ENCODE results near the gene EHMT2. TPM values are rescaled to one million over a fixed set of nuclear protein-coding genes. Genes with fewer than 3 reads are reported as not detected.
A peak's percentile ranks its signal among the peaks of the same experiment; 100 is the strongest.

Gene EHMT2
- polyA plus RNA-seq, 1 donor (not counting 4 experiments of a cell fraction or from before 2014, with no cell fraction given): 17.7 TPM

DNA sequence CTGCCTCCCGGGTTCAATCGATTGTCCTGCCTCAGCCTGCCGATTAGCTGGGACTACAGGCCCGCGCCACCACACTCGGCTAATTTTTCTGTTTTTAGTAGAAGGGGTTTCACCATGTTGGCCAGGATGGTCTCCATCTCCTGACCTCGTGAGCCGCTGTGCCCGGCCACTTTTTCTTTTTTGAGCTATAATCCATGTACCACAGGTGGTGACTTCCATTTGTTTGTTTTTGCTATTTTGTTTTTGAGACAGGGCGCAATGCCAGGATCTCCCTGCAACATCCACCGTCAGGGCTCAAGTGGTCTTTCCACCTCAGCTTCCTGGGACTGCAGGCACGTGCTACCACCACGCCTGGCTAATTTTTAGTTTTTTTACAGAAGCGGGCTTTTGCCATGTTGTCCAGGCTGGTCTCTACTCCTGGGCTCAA lies 61.4 kb downstream of the EHMT2 start:
- H3K36me3 ChIP-seq (ENCODE audit: control insufficient read depth in 2 of 2, extremely low read depth in 1 of 2, insufficient read depth in 2 of 2, low read length in 2 of 2): peaks cover 23 to 37% of the 10 kb centered on the region in 2 experiments
- TF ChIP-seq EZH2 (IDR thresholded peaks at IDR 0.05; ENCODE audit: low read length) (no peak), CTCF (optimal IDR thresholded peaks at IDR 0.05 in 1 of 3, IDR thresholded peaks at IDR 0.05 in 1 of 3, conservative IDR thresholded peaks at IDR 0.05 in 1 of 3; ENCODE audit: extremely low read depth in 1 of 3, insufficient read depth in 2 of 3, low read length in 3 of 3) (no peak)
- H3K27ac ChIP-seq (ENCODE audit: control insufficient read depth, insufficient read depth, low read length): peak overlapping the region; percentile 99
- no peak for FAIRE-seq
- peak overlapping the region; percentile 95 for H3K4me2 ChIP-seq (ENCODE audit: control insufficient read depth, extremely low read depth, insufficient read depth, low read depth, low read length)
- H2AFZ ChIP-seq (ENCODE audit: control insufficient read depth, low read length): no peak overlapping the region
- dilution Hi-C loops (cut with MboI; ENCODE audit: extremely low pct_ligation_motif_present, low sequenced_read_pairs): no loop called here
- H3K4me3 ChIP-seq (ENCODE audit: control insufficient read depth in 2 of 3, extremely low read depth in 1 of 3, insufficient read depth in 2 of 3, low read depth in 1 of 3, low read length in 3 of 3): peak overlapping the region; percentile 78 to 96 (median 92)
- peaks cover 2% of the 10 kb centered on the region for H3K9me1 ChIP-seq (ENCODE audit: control insufficient read depth, extremely low read depth, insufficient read depth, low read length)
- no peaks in the 10 kb centered on the region for H3K27me3 ChIP-seq (ENCODE audit: control insufficient read depth, extremely low read depth, insufficient read depth, low read length)
- H3K79me2 ChIP-seq (ENCODE audit: control insufficient read depth, insufficient read depth, low read length): peaks cover 51% of the 10 kb centered on the region
- H3K4me1 ChIP-seq (ENCODE audit: control insufficient read depth, extremely low read depth, insufficient read depth, low read length): peaks cover 23% of the 10 kb centered on the region
- DNase-seq (ENCODE audit: low read depth, low spot score): no peak
- no peaks in the 10 kb centered on the region for H3K9me3 ChIP-seq (ENCODE audit: control insufficient read depth, low read depth, low read length)
- H4K20me1 ChIP-seq (ENCODE audit: control insufficient read depth, extremely low read depth, insufficient read depth, low read length): peaks cover 39% of the 10 kb centered on the region
- H3K9ac ChIP-seq (ENCODE audit: control insufficient read depth, extremely low read depth, insufficient read depth, low read length): peak overlapping the region; percentile 97

GRCh38 chr6:31834367-31835250 lies 62.9 kb downstream of the EHMT2 start:
- no peaks in the 10 kb centered on the region for H3K9me3 ChIP-seq (ENCODE audit: control insufficient read depth, low read depth, low read length)
- peaks cover 24% of the 10 kb centered on the region for H3K4me1 ChIP-seq (ENCODE audit: control insufficient read depth, extremely low read depth, insufficient read depth, low read length)
- peak overlapping the region; percentile 97 for H3K9ac ChIP-seq (ENCODE audit: control insufficient read depth, extremely low read depth, insufficient read depth, low read length)
- peak overlapping the region; percentile 78 to 96 (median 92) for H3K4me3 ChIP-seq (ENCODE audit: control insufficient read depth in 2 of 3, extremely low read depth in 1 of 3, insufficient read depth in 2 of 3, low read depth in 1 of 3, low read length in 3 of 3)
- dilution Hi-C loops (cut with MboI; ENCODE audit: extremely low pct_ligation_motif_present, low sequenced_read_pairs): no loop called here
- H3K9me1 ChIP-seq (ENCODE audit: control insufficient read depth, extremely low read depth, insufficient read depth, low read length): peaks cover 2% of the 10 kb centered on the region
- H3K4me2 ChIP-seq (ENCODE audit: control insufficient read depth, extremely low read depth, insufficient read depth, low read depth, low read length): peak overlapping the region; percentile 95
- peak overlapping the region; percentile 99 for H3K27ac ChIP-seq (ENCODE audit: control insufficient read depth, insufficient read depth, low read length)
- H3K79me2 ChIP-seq (ENCODE audit: control insufficient read depth, insufficient read depth, low read length): peaks cover 65% of the 10 kb centered on the region
- H3K36me3 ChIP-seq (ENCODE audit: control insufficient read depth in 2 of 2, extremely low read depth in 1 of 2, insufficient read depth in 2 of 2, low read length in 2 of 2): peaks cover 18 to 33% of the 10 kb centered on the region in 2 experiments
- H4K20me1 ChIP-seq (ENCODE audit: control insufficient read depth, extremely low read depth, insufficient read depth, low read length): peaks cover 37% of the 10 kb centered on the region
- TF ChIP-seq EZH2 (IDR thresholded peaks at IDR 0.05; ENCODE audit: low read length): no peak
- TF ChIP-seq CTCF (optimal IDR thresholded peaks at IDR 0.05 in 1 of 3, IDR thresholded peaks at IDR 0.05 in 1 of 3, conservative IDR thresholded peaks at IDR 0.05 in 1 of 3; ENCODE audit: extremely low read depth in 1 of 3, insufficient read depth in 2 of 3, low read length in 3 of 3): no peak
- no peaks in the 10 kb centered on the region for H3K27me3 ChIP-seq (ENCODE audit: control insufficient read depth, extremely low read depth, insufficient read depth, low read length)
- DNase-seq (ENCODE audit: low read depth, low spot score) (no peak), FAIRE-seq (no peak)
- peak overlapping the region; percentile 86 for H2AFZ ChIP-seq (ENCODE audit: control insufficient read depth, low read length)
